OCI-LY1 (cell line): ENCODE data around the gene CYB5R4.

Source experiments
- H2AFZ ChIP-seq: fragments of 200-600 bp; sonication (generic), shearing (Covaris generic); 2 replicates; pipeline ENCODE4 v1.6.0; 2014; ENCODE audit warnings: antibody characterized with exemption, mild to moderate bottlenecking, low read length
- H3F3A ChIP-seq: fragments of 200-600 bp; sonication (generic), shearing (Covaris generic); 2 replicates; pipeline ENCODE4 v1.6.0; 2014; ENCODE audit warnings: mild to moderate bottlenecking, antibody characterized with exemption, low read length, moderate library complexity; ENCODE audit not compliant: insufficient read depth
- H3K27ac ChIP-seq: fragments of 200-600 bp; sonication (generic); 2 replicates; pipeline ENCODE4 v1.5.1; 2014; ENCODE audit warnings: low read length, mixed run types, mild to moderate bottlenecking, low read depth; ENCODE audit not compliant: poor library complexity, severe bottlenecking
- H3K27me3 ChIP-seq: fragments of 200-600 bp; sonication (generic); 2 replicates; pipeline ENCODE4 v1.6.0; 2014; ENCODE audit warnings: antibody characterized with exemption, mild to moderate bottlenecking, low read length, moderate library complexity; ENCODE audit not compliant: insufficient read depth
- H3K36me3 ChIP-seq: fragments of 200-600 bp; sonication (generic); 2 replicates; pipeline ENCODE4 v1.6.1; 2014; ENCODE audit warnings: mild to moderate bottlenecking, antibody characterized with exemption, low read length, moderate library complexity, mixed read lengths; ENCODE audit not compliant: insufficient read depth
- H3K4me1 ChIP-seq: fragments of 200-600 bp; sonication (generic); 2 replicates; pipeline ENCODE4 v1.5.1; 2014; ENCODE audit warnings: mild to moderate bottlenecking, low read length, moderate library complexity; ENCODE audit not compliant: insufficient read depth, severe bottlenecking
- H3K4me2 ChIP-seq: fragments of 200-600 bp; sonication (generic), shearing (Covaris generic); 2 replicates; pipeline ENCODE4 v1.6.1; 2014; ENCODE audit warnings: low read length
- H3K4me3 ChIP-seq: fragments of 200-600 bp; sonication (generic); 2 replicates; pipeline ENCODE4 v1.5.1; 2014; ENCODE audit warnings: low read length, low read depth, mild to moderate bottlenecking, mixed read lengths; ENCODE audit not compliant: poor library complexity, severe bottlenecking
- H3K79me2 ChIP-seq: fragments of 200-600 bp; shearing (Covaris generic); 2 replicates; pipeline ENCODE4 v1.6.1; 2016; ENCODE audit warnings: mixed run types, low read length, mixed read lengths; ENCODE audit not compliant: insufficient read depth
- H3K9ac ChIP-seq: fragments of 200-600 bp; sonication (generic), shearing (Covaris generic); 2 replicates; pipeline ENCODE4 v1.6.1; 2014; ENCODE audit warnings: mild to moderate bottlenecking, low read length, mixed read lengths
- H3K9me2 ChIP-seq: fragments of 200-600 bp; sonication (generic), shearing (Covaris generic); 2 replicates; pipeline ENCODE4 v1.6.1; 2014; ENCODE audit warnings: low read depth, mild to moderate bottlenecking, low read length, mixed read lengths
- H3K9me3 ChIP-seq: fragments of 200-600 bp; shearing (Covaris generic); 2 replicates; pipeline ENCODE4 v1.6.1; 2014; ENCODE audit warnings: low read length, mixed read lengths
- H4K20me1 ChIP-seq: fragments of 200-600 bp; sonication (generic), shearing (Covaris generic); 2 replicates; pipeline ENCODE4 v1.6.0; 2016; ENCODE audit warnings: mild to moderate bottlenecking, low read length; ENCODE audit not compliant: insufficient read depth
- CTCF ChIP-seq: fragments of 200-600 bp; sonication (generic), shearing (Covaris generic); IDR thresholded peaks from 2 replicates; pipeline ENCODE4 v1.5.1; 2017; ENCODE audit warnings: mild to moderate bottlenecking, antibody characterized with exemption, low read length, moderate library complexity, mixed read lengths
- EZH2 ChIP-seq: fragments of 200-600 bp; sonication (generic), shearing (Covaris generic); IDR thresholded peaks from 2 replicates; pipeline ENCODE4 v1.8.0; 2017; ENCODE audit warnings: borderline replicate concordance, mixed run types, mild to moderate bottlenecking, antibody characterized with exemption, low read length, moderate library complexity, mixed read lengths

CYB5R4 gene

GRCh38 chr6:83908813-83909212, 49.3 kb downstream of the CYB5R4 start:
- Histone ChIP-seq H3K4me3 (no peak overlapping the region), H4K20me1 (no peaks in the 10 kb centered on the region), H3K36me3 (no peaks in the 10 kb centered on the region), H3F3A (no peaks in the 10 kb centered on the region), H3K9ac (no peak overlapping the region), H3K27ac (no peak overlapping the region), H3K4me1 (no peaks in the 10 kb centered on the region), H3K9me3 (peaks cover 4% of the 10 kb centered on the region), H2AFZ (no peak overlapping the region), H3K4me2 (no peak overlapping the region), H3K9me2 (no peaks in the 10 kb centered on the region), H3K79me2 (peaks cover 11% of the 10 kb centered on the region), H3K27me3 (no peaks in the 10 kb centered on the region)
- TF ChIP-seq EZH2 (no peak), CTCF (no peak)

- no peak overlapping the region for H3K4me3 ChIP-seq
- no peaks in the 10 kb centered on the region for H3K9me3 ChIP-seq
- no peak overlapping the region for H3K27ac ChIP-seq
- no peak for TF ChIP-seq CTCF
- TF ChIP-seq EZH2, result no peak
- no peak overlapping the region for H3K4me2 ChIP-seq
- no peaks in the 10 kb centered on the region for H3K9me2 ChIP-seq
- H3K36me3 ChIP-seq, result no peaks in the 10 kb centered on the region
- H3K9ac ChIP-seq, result no peak overlapping the region
- no peak overlapping the region for H2AFZ ChIP-seq
- no peaks in the 10 kb centered on the region for H3K27me3 ChIP-seq
- H3K4me1 ChIP-seq, result no peaks in the 10 kb centered on the region
- no peaks in the 10 kb centered on the region for H4K20me1 ChIP-seq
- no peaks in the 10 kb centered on the region for H3F3A ChIP-seq
- peaks cover 5% of the 10 kb centered on the region; the same call in 1 of the 2 replicates for H3K79me2 ChIP-seq
These were observed 51.8 kb downstream of the CYB5R4 start for GRCh38 chr6:83911278-83911677.

GRCh38 chr6:83914953-83915352, 55.5 kb downstream of the CYB5R4 start:
- Histone ChIP-seq H3K36me3 (no peaks in the 10 kb centered on the region), H3K4me2 (no peak overlapping the region), H3K4me1 (no peaks in the 10 kb centered on the region), H3K79me2 (no peaks in the 10 kb centered on the region), H3K27me3 (no peaks in the 10 kb centered on the region), H3K9ac (no peak overlapping the region), H3F3A (no peaks in the 10 kb centered on the region), H3K4me3 (no peak overlapping the region), H2AFZ (no peak overlapping the region), H4K20me1 (no peaks in the 10 kb centered on the region), H3K9me2 (no peaks in the 10 kb centered on the region), H3K27ac (no peak overlapping the region), H3K9me3 (no peaks in the 10 kb centered on the region)
- no peak for TF ChIP-seq EZH2
- TF ChIP-seq CTCF, result no peak
